HS-5 (cell line): ENCODE results near the gene PTPN1.
"Not testable (repeated sequence)": the region's sequence is repeated elsewhere in the genome, so short reads cannot be mapped to it uniquely, and the experiment has no call there.

Experiments
- DNase-seq: peaks from one replicate; pipeline ENCODE4 v3.0.0-alpha.2; 2012; ENCODE audit warnings: low read depth

Gene PTPN1

GRCh38 chr20:50557549-50558134, 47.5 kb downstream of the PTPN1 start:
- no peak for DNase-seq

GRCh38 chr20:50558483-50558925, 48.3 kb downstream of the PTPN1 start:
- DNase-seq: peak; percentile 100

GRCh38 chr20:50559149-50559548, 49.0 kb downstream of the PTPN1 start:
- no peak for DNase-seq

GRCh38 chr20:50559856-50560638, 49.9 kb downstream of the PTPN1 start:
- DNase-seq: no peak

- DNase-seq: no peak
These were observed 50.7 kb downstream of the PTPN1 start for GRCh38 chr20:50560867-50561266.

- peak; percentile 100 for DNase-seq
These were observed 51.3 kb downstream of the PTPN1 start for GRCh38 chr20:50561379-50562078.

GRCh38 chr20:50562262-50562701, 52.1 kb downstream of the PTPN1 start:
- no peak for DNase-seq

GRCh38 chr20:50563133-50563944, 53.2 kb downstream of the PTPN1 start:
- no peak for DNase-seq

- DNase-seq: no peak
These were observed 55.2 kb downstream of the PTPN1 start for GRCh38 chr20:50565383-50565782.

- DNase-seq: no peak
These were observed 55.7 kb downstream of the PTPN1 start for GRCh38 chr20:50565871-50566270.

GRCh38 chr20:50567860-50568548, 57.8 kb downstream of the PTPN1 start:
- no peak for DNase-seq

GRCh38 chr20:50568549-50568942, 58.4 kb downstream of the PTPN1 start:
- no peak for DNase-seq

GRCh38 chr20:50569487-50569863, 59.3 kb downstream of the PTPN1 start:
- not testable (repeated sequence) for DNase-seq

- DNase-seq: no peak
These were observed 60.0 kb downstream of the PTPN1 start for GRCh38 chr20:50569864-50570836.

GRCh38 chr20:50571466-50571865, 61.3 kb downstream of the PTPN1 start:
- no peak for DNase-seq

GRCh38 chr20:50572938-50573777, 63.0 kb downstream of the PTPN1 start:
- DNase-seq: peak; percentile 91

- no peak for DNase-seq
These were observed 63.9 kb downstream of the PTPN1 start for GRCh38 chr20:50574108-50574507.

- DNase-seq: no peak
These were observed 64.4 kb downstream of the PTPN1 start for GRCh38 chr20:50574586-50574985.
